GM19452 (cell line): ENCODE measurements around the gene CUBN.
"Not testable (repeated sequence)": the region's sequence is repeated elsewhere in the genome, so short reads cannot be mapped to it uniquely, and the experiment has no call there.

Experiments used
- ATAC-seq: cut with Tn5 transposase; IDR thresholded peaks from one replicate; pipeline ENCODE4 v1.9.1; 2021; ENCODE audit not compliant: unreplicated experiment

CUBN gene

GRCh38 chr10:17022466-17022825, 107.2 kb downstream of the CUBN start:
- no peak for ATAC-seq

GRCh38 chr10:17021656-17022465, 107.8 kb downstream of the CUBN start:
- no peak for ATAC-seq

GRCh38 chr10:17019696-17020095, 109.9 kb downstream of the CUBN start:
- ATAC-seq, result no peak

GRCh38 chr10:17013131-17013983, 116.3 kb downstream of the CUBN start:
- not testable (repeated sequence) for ATAC-seq

- ATAC-seq, result not testable (repeated sequence)
Observed at GRCh38 chr10:17012731-17013130, 116.9 kb downstream of the CUBN start.

- no peak for ATAC-seq
Observed at GRCh38 chr10:17010363-17011145, 119.1 kb downstream of the CUBN start.

- no peak for ATAC-seq
Observed at GRCh38 chr10:17009212-17009700, 120.4 kb downstream of the CUBN start.

- ATAC-seq, result no peak
Observed at GRCh38 chr10:17007418-17007770, 122.2 kb downstream of the CUBN start.

GRCh38 chr10:17006631-17007417, 122.8 kb downstream of the CUBN start:
- no peak for ATAC-seq

- no peak for ATAC-seq
Observed at GRCh38 chr10:17005621-17006566, 123.7 kb downstream of the CUBN start.

- no peak for ATAC-seq
Observed at GRCh38 chr10:17004801-17005380, 124.7 kb downstream of the CUBN start.

- no peak for ATAC-seq
Observed at GRCh38 chr10:17003651-17004286, 125.8 kb downstream of the CUBN start.

GRCh38 chr10:17003151-17003550, 126.5 kb downstream of the CUBN start:
- no peak for ATAC-seq

- no peak for ATAC-seq
Observed at GRCh38 chr10:17001961-17002749, 127.5 kb downstream of the CUBN start.

- no peak for ATAC-seq
Observed at GRCh38 chr10:17001297-17001744, 128.3 kb downstream of the CUBN start.

GRCh38 chr10:16999665-17000451, 129.8 kb downstream of the CUBN start:
- ATAC-seq, result no peak

- no peak for ATAC-seq
Observed at GRCh38 chr10:16996530-16996964, 133.1 kb downstream of the CUBN start.
